A549 (cell line): Measurements from ENCODE around the gene OR2B3.

Experiments used
- CEBPB ChIP-seq, 2 experiments: fragments of >200 bp in 1 of 2; sonication (Bioruptor Twin) in 1 of 2; formaldehyde crosslinking in 1 of 2; IDR thresholded peaks; 2 replicates each; pipeline ENCODE4 v1.6.1; 2012 to 2016
- CTCF ChIP-seq: fragments of >200 bp; sonication (Bioruptor Twin); formaldehyde crosslinking; IDR thresholded peaks from 3 replicates; pipeline ENCODE4 v1.5.1; 2016
- EP300 ChIP-seq, 2 experiments: fragments of >200 bp; sonication (Bioruptor Twin); formaldehyde crosslinking; IDR thresholded peaks; 2 replicates in 1 of 2; 3 replicates in 1 of 2; pipeline ENCODE4 v1.6.1; 2016 to 2017
- FOXS1 ChIP-seq: fragments of 250-450 bp; sonication (Bioruptor Pico); IDR thresholded peaks from 2 replicates; pipeline ENCODE4 v1.5.0; 2020; ENCODE audit warnings: mild to moderate bottlenecking, moderate library complexity
- GATA3 ChIP-seq: IDR thresholded peaks from 2 replicates; pipeline ENCODE4 v1.6.1; 2012; ENCODE audit warnings: borderline replicate concordance
- HEYL ChIP-seq: fragments of 250-450 bp; sonication (Bioruptor Pico); IDR thresholded peaks from 2 replicates; pipeline ENCODE4 v1.8.0; 2021; ENCODE audit warnings: mild to moderate bottlenecking, moderate library complexity
- MAFK ChIP-seq: fragments of 450-650 bp; IDR thresholded peaks from 2 replicates; pipeline ENCODE4 v1.6.1; 2014; ENCODE audit not compliant: partially characterized antibody
- POLR2A ChIP-seq: IDR thresholded peaks from 2 replicates; pipeline ENCODE4 v1.6.1; 2012; ENCODE audit warnings: mild to moderate bottlenecking, low read length
- POLR2AphosphoS2 ChIP-seq: conservative IDR thresholded peaks from 2 replicates; pipeline ENCODE4 v1.6.1; 2012; ENCODE audit warnings: low read length, improper control_type of control experiment, inconsistent platforms
- RFX5 ChIP-seq: fragments of 450-650 bp; IDR thresholded peaks from 2 replicates; pipeline ENCODE4 v1.7.1; 2014; ENCODE audit warnings: antibody characterized with exemption, mild to moderate bottlenecking, moderate library complexity
- RNF2 ChIP-seq: fragments of 200-600 bp; sonication (generic); IDR thresholded peaks from 2 replicates; pipeline ENCODE4 v1.6.1; 2016; ENCODE audit warnings: low read depth, mild to moderate bottlenecking, antibody characterized with exemption, moderate library complexity, borderline replicate concordance
- SMC3 ChIP-seq: fragments of >200 bp; sonication (Bioruptor Twin); formaldehyde crosslinking; IDR thresholded peaks from 3 replicates; pipeline ENCODE4 v1.6.1; 2018; ENCODE audit warnings: inconsistent platforms
- TP53 ChIP-seq: fragments of 250-450 bp; sonication (Bioruptor Pico); IDR thresholded peaks from 2 replicates; pipeline ENCODE4 v1.5.0; 2021; ENCODE audit warnings: mild to moderate bottlenecking, moderate library complexity
- TF ChIP-seq, protein P1 (sequence below): fragments of >200 bp; sonication (Bioruptor Twin); formaldehyde crosslinking; IDR thresholded peaks from 3 replicates; pipeline ENCODE4 v1.6.1; 2016

- TF ChIP-seq SMC3 (no peak), FOXS1 (no peak), CTCF (no peak), EP300 (IDR thresholded peaks at IDR 0.05) (no peak), POLR2A (no peak), GATA3 (no peak), CEBPB (IDR thresholded peaks at IDR 0.05) (no peak), MAFK (no peak), RFX5 (no peak), HEYL (CRISPR knock-in tag) (no peak), RNF2 (no peak), TP53 (CRISPR knock-in tag) (no peak), POLR2AphosphoS2 (no peak)
- TF ChIP-seq, protein P1, sequence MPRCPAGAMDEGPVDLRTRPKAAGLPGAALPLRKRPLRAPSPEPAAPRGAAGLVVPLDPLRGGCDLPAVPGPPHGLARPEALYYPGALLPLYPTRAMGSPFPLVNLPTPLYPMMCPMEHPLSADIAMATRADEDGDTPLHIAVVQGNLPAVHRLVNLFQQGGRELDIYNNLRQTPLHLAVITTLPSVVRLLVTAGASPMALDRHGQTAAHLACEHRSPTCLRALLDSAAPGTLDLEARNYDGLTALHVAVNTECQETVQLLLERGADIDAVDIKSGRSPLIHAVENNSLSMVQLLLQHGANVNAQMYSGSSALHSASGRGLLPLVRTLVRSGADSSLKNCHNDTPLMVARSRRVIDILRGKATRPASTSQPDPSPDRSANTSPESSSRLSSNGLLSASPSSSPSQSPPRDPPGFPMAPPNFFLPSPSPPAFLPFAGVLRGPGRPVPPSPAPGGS: no peak
These were observed 44.6 kb upstream of the OR2B3 start for GRCh38 chr6:29131691-29132090.
